CD4-positive, CD25-positive, alpha-beta regulatory T cell (primary cell): ENCODE data around the gene HOMER2. TPM values are rescaled to one million over a fixed set of nuclear protein-coding genes. Genes with fewer than 3 reads are reported as not detected.

Experiments used
- ATAC-seq, 2 donors: fragments of 150-1000 bp; cut with Tn5 transposase; one replicate each; pipeline ENCODE4 v1.10.0; 2021; ENCODE audit warnings: low read depth in 2 of 2, moderate number of reproducible peaks in 2 of 2, moderate library complexity in 1 of 2
- DNase-seq, 3 donors: peaks; one replicate each; pipeline versions ENCODE4 v3.0.0 to v3.0.0-alpha.2; 2012 to 2022; ENCODE audit warnings: mixed read lengths in 1 of 3
- H3K27ac ChIP-seq: one replicate; pipeline ENCODE4 v1.7.0; 2013; ENCODE audit warnings: mild to moderate bottlenecking, low read length; ENCODE audit not compliant: insufficient read depth, poor library complexity, severe bottlenecking
- H3K27me3 ChIP-seq: one replicate; pipeline ENCODE4 v1.7.0; 2013; ENCODE audit warnings: low read length; ENCODE audit not compliant: control insufficient read depth, insufficient read depth
- H3K36me3 ChIP-seq: one replicate; pipeline ENCODE4 v1.7.0; 2013; ENCODE audit warnings: mild to moderate bottlenecking, low read length, moderate library complexity; ENCODE audit not compliant: control insufficient read depth, insufficient read depth
- H3K4me1 ChIP-seq: 2 replicates; pipeline ENCODE4 v1.7.0; 2013; ENCODE audit warnings: mild to moderate bottlenecking, low read length; ENCODE audit not compliant: insufficient read depth, control insufficient read depth, poor library complexity, severe bottlenecking
- H3K4me3 ChIP-seq: one replicate; pipeline ENCODE4 v1.7.0; 2013; ENCODE audit warnings: low read depth, mild to moderate bottlenecking, low read length, moderate library complexity
- H3K9me3 ChIP-seq, 2 experiments: 1 replicate in 1 of 2; 2 replicates in 1 of 2; pipeline ENCODE4 v1.7.0; 2013; ENCODE audit warnings: low read length in 2 of 2, mild to moderate bottlenecking in 1 of 2, moderate library complexity in 1 of 2; ENCODE audit not compliant: control insufficient read depth in 2 of 2
- H3K27ac Mint-ChIP-seq, 3 donors: one replicate each; pipeline ENCODE4 v1.8.0; 2020 to 2022; ENCODE audit warnings: mild to moderate bottlenecking in 3 of 3, mixed read lengths in 3 of 3, moderate library complexity in 2 of 3
- H3K27me3 Mint-ChIP-seq: one replicate; pipeline ENCODE4 v1.8.0; 2022; ENCODE audit warnings: mild to moderate bottlenecking, mixed read lengths
- H3K36me3 Mint-ChIP-seq: one replicate; pipeline ENCODE4 v1.8.0; 2020; ENCODE audit warnings: mixed read lengths
- H3K4me1 Mint-ChIP-seq, 4 donors: one replicate each; pipeline ENCODE4 v1.8.0; 2020 to 2022; ENCODE audit warnings: mixed read lengths in 4 of 4, mild to moderate bottlenecking in 1 of 4
- H3K4me3 Mint-ChIP-seq, 4 donors: one replicate each; pipeline ENCODE4 v1.8.0; 2020 to 2022; ENCODE audit warnings: mild to moderate bottlenecking in 4 of 4, mixed read lengths in 4 of 4, moderate library complexity in 3 of 4
- H3K9me3 Mint-ChIP-seq, 7 donors: one replicate each; pipeline ENCODE4 v1.8.0; 2020 to 2022; ENCODE audit warnings: mixed read lengths in 7 of 7, mild to moderate bottlenecking in 3 of 7, moderate library complexity in 2 of 7
- polyA plus RNA-seq, 4 donors: library from polyadenylated mRNA; unstranded; fragments of 300-500 nt; fragmentation: Illumina TruSeq; gene quantifications; one replicate each; pipeline ENCODE4 v1.2.3, GENCODE V29; 2021
- total RNA-seq: library from RNA; stranded (reverse); gene quantifications from one replicate; pipeline ENCODE4 v1.2.3, GENCODE V29; 2022

The HOMER2 gene
- total and polyA plus RNA-seq, 5 donors from 2014 or later: 2.6 to 9.4 (median 3.4) TPM

DNA sequence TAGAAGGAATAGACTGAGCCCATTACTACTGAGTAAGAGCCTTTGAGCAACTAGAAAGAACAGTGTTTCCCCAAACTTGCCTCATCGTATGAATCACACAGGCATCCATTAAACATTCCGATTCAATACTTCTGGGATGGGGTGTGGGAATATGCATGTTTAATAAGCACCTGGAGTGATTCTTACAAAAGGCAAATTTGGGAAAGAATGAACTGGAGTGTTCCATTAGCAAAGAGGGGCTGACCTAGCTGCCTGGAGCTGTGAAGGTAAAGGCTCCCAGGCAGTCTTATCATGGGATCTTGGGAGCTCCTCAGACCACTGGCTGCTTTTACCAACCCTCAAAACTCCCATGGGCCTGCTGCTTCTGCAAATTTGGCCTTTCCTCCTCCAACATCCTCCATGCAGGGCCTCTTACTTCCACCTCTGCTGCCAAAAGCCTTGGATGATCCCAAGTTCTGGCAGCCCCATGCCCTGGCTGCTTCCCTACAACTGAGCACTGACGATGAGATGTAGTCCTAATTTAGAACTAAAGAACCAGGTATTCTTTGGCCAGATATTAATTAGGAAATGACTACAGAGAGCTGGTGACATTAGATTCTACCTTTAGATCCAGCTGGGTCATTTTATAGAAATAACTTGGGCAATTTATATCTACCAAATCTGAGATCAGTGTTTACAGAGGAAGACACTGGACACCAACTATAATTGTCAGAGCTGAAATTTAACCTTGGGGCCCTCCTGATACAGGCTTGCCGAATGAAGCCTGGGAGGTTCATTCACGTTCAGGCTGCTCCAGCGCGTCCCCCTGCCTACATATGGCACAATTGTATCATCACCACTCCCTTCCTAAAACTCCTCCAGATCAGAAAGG lies 11.2 kb upstream of the HOMER2 start:
- no peak overlapping the region for H3K4me3 ChIP-seq
- H3K36me3 Mint-ChIP-seq: peaks cover 5% of the 10 kb centered on the region
- H3K36me3 ChIP-seq: no peaks in the 10 kb centered on the region
- DNase-seq (no peak), ATAC-seq (no peak)
- H3K4me1 ChIP-seq: no peaks in the 10 kb centered on the region
- H3K27ac ChIP-seq: no peak overlapping the region
- no peak overlapping the region for H3K27ac Mint-ChIP-seq
- H3K4me3 Mint-ChIP-seq: no peak overlapping the region
- H3K27me3 Mint-ChIP-seq: no peaks in the 10 kb centered on the region
- peaks cover 0 to 2% (median 0%) of the 10 kb centered on the region in 4 donors for H3K4me1 Mint-ChIP-seq
- H3K9me3 ChIP-seq: no peaks in the 10 kb centered on the region
- H3K9me3 Mint-ChIP-seq: no peaks in the 10 kb centered on the region
- H3K27me3 ChIP-seq: no peaks in the 10 kb centered on the region

DNA sequence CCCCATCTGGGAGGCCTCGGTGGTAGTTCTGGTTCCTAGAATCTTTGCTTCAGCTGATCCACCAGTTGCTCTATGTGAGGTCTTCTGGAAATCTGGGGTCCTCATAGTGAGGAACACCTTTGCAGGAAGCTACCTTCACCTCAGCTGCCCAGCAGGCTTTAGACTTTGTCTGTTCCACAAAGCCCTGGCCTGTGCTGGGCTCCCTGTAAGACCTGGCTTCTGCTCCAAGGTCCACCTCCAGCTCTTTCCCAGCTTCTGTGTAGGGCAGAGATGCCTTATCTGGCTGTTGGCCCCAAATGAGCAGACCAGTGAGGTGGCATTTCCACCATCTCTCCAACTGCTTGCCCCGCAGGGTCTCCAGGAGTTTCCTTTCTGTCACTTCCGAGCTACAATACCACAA lies 8.2 kb upstream of the HOMER2 start:
- Histone ChIP-seq H3K4me3 (no peak overlapping the region), H3K36me3 (no peaks in the 10 kb centered on the region), H3K27me3 (no peaks in the 10 kb centered on the region), H3K27ac (no peak overlapping the region), H3K4me1 (no peaks in the 10 kb centered on the region), H3K9me3 (no peaks in the 10 kb centered on the region)
- no peaks in the 10 kb centered on the region for H3K27me3 Mint-ChIP-seq
- DNase-seq (no peak), ATAC-seq (no peak)
- H3K4me1 Mint-ChIP-seq: no peaks in the 10 kb centered on the region
- no peak overlapping the region for H3K27ac Mint-ChIP-seq
- no peak overlapping the region for H3K4me3 Mint-ChIP-seq
- no peaks in the 10 kb centered on the region for H3K9me3 Mint-ChIP-seq
- H3K36me3 Mint-ChIP-seq: peaks cover 12% of the 10 kb centered on the region

DNA sequence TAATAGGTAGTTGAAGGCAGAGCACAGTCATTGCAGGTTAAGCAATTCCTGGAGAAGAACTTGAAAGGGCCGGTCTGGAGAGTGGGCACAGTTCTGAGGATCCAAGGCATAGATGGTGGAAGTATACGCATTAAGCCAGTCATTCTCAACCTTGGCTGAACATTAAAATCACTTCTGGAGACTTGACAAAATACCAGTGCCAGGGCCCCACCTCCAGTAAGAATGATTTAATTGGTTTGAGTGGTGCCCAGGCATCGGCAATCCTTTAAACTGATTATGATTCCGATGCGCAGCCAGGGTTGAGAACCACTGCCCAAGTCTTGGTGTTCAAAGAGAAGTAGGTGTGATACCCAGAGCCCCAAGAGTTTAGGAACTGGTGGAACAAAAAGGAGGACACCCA lies 6.9 kb upstream of the HOMER2 start:
- Mint-ChIP-seq H3K36me3 (peaks cover 12% of the 10 kb centered on the region), H3K4me3 (no peak overlapping the region), H3K27me3 (peaks cover 2% of the 10 kb centered on the region), H3K27ac (no peak overlapping the region), H3K9me3 (peaks cover 0 to 1% (median 0%) of the 10 kb centered on the region in 7 donors), H3K4me1 (no peaks in the 10 kb centered on the region)
- Histone ChIP-seq H3K9me3 (no peaks in the 10 kb centered on the region), H3K4me1 (no peaks in the 10 kb centered on the region), H3K27ac (no peak overlapping the region), H3K27me3 (no peaks in the 10 kb centered on the region), H3K4me3 (no peak overlapping the region), H3K36me3 (no peaks in the 10 kb centered on the region)
- ATAC-seq (no peak), DNase-seq (no peak)

DNA sequence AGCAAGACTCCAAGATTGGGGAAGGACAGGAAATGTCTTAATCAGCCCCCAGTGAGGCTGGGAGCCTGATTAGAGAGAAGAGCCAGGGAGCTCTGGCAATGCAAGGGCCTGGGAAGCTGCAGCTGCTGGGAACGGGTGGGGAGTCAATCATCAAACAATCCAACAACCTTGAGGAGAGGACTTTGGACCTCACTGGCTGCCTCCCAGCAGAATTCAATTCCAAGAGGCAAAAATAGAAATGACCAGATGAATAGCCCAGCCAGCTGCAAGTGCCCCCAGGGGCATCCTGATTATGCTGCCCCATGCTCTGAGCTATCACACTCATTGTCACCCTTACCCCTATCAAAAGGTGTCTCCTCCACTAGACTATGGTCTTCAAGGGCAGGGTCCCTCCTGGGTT lies 6.1 kb upstream of the HOMER2 start:
- Mint-ChIP-seq H3K4me1 (no peaks in the 10 kb centered on the region), H3K27me3 (peaks cover 4% of the 10 kb centered on the region), H3K9me3 (peaks cover 0 to 2% (median 0%) of the 10 kb centered on the region in 7 donors), H3K36me3 (peaks cover 12% of the 10 kb centered on the region), H3K27ac (no peak overlapping the region), H3K4me3 (no peak overlapping the region)
- DNase-seq (no peak), ATAC-seq (no peak)
- Histone ChIP-seq H3K4me1 (no peaks in the 10 kb centered on the region), H3K27me3 (no peaks in the 10 kb centered on the region), H3K4me3 (no peak overlapping the region), H3K27ac (no peak overlapping the region), H3K9me3 (no peaks in the 10 kb centered on the region), H3K36me3 (no peaks in the 10 kb centered on the region)

DNA sequence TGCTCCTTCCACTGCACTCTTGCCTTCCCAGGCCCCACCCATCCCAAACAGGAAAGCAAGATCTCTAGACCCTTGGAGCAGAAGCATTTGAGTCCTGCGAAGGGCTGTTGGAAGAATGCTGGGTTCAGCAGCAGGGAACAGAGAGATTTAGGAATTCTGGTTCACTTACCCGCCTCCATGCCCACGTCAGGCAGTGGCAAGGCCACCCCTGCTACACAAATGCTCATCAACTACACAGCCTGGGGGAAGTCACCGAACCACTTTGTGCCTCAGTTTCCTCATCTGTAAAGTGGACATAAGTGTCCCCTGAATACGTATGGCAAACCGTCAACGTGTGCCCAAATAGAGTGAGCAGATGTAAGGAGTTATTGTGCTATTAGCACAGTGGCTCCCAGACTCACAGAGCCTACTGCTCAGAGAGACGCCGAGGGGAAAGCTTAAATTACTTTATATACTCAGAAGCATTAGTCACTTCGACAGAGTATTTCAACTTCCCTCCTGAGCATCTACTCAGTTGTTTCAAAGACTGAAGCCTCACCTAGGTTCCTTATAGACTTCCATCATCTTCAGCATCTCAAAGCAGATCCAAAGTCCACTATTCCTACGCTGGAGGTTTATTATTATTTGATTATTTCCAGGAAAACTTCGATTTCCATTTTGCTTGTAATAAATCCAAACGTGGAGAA lies 905 bp downstream of the HOMER2 start:
- Histone ChIP-seq H3K36me3 (no peaks in the 10 kb centered on the region), H3K27me3 (peaks cover 31% of the 10 kb centered on the region), H3K27ac (no peak overlapping the region), H3K4me1 (peaks cover 9% of the 10 kb centered on the region), H3K4me3 (no peak overlapping the region), H3K9me3 (no peaks in the 10 kb centered on the region)
- no peak for ATAC-seq
- Mint-ChIP-seq H3K27me3 (peaks cover 12% of the 10 kb centered on the region), H3K36me3 (no peaks in the 10 kb centered on the region), H3K4me3 (peak overlapping the region; percentile 57 to 90 (median 77)), H3K27ac (no peak overlapping the region), H3K4me1 (peaks cover 0 to 6% (median 3%) of the 10 kb centered on the region in 4 donors), H3K9me3 (peaks cover 0 to 6% (median 0%) of the 10 kb centered on the region in 7 donors)
- DNase-seq: peak in 1 of 3 donors; percentile 5

DNA sequence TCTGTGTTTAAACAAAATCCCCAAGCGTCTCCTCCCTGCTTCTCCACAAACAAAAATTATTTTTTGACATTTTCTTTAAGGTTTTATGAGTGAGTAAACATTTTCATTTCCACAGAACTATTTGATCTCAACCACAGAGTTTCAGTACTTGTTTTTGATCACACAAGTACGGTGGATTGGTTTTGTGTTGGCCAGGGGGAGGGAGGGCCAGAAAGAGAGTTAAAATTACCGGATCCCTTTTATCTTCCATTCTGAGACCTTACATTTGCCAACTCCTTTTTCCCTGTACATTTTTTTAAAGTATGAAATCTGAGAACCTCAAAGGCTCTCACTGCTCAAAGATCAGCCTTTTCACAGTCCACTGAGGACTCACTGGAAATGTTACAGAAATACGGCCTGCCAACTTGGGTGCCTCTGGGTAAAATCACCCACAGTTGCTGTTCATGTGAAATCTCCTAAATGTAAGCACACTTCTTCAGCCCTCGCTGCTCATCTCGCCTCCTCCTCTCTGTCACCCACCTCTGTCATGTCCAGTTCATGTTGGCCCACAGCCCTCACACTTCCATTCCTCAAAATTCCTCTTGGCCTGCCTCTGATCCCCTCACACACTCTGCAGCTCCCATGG lies 1.7 kb downstream of the HOMER2 start:
- no peak overlapping the region for H3K4me3 ChIP-seq
- no peaks in the 10 kb centered on the region for H3K36me3 ChIP-seq
- no peak overlapping the region for H3K27ac ChIP-seq
- ATAC-seq (no peak), DNase-seq (peak in 1 of 3 donors; percentile 27)
- no peak overlapping the region for H3K27ac Mint-ChIP-seq
- H3K9me3 ChIP-seq: no peaks in the 10 kb centered on the region
- peaks cover 0 to 6% (median 0%) of the 10 kb centered on the region in 7 donors for H3K9me3 Mint-ChIP-seq
- peaks cover 33% of the 10 kb centered on the region for H3K27me3 ChIP-seq
- peaks cover 0 to 6% (median 3%) of the 10 kb centered on the region in 4 donors for H3K4me1 Mint-ChIP-seq
- peaks cover 9% of the 10 kb centered on the region for H3K4me1 ChIP-seq
- no peak overlapping the region for H3K4me3 Mint-ChIP-seq
- H3K27me3 Mint-ChIP-seq: peaks cover 19% of the 10 kb centered on the region
- no peaks in the 10 kb centered on the region for H3K36me3 Mint-ChIP-seq

DNA sequence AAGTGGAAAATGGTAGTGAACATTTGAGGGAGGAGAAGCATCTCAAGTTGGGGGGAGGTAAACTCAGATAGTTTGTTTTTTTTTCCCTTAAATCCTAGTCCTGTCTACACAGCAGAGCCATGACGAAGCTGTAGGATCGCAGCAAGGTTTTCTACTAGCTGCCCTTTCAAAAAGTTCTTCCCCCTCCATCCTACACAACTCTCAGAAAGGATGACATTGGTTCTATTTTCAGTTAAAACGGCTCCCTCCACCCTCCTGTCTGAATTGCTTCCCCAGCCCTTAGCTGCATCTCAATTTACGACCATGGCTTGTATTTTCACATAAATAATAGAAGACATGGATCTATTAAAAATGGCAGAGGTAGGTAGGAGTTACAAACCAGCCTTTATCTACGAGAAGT lies 2.2 kb downstream of the HOMER2 start:
- Histone ChIP-seq H3K4me1 (peaks cover 9% of the 10 kb centered on the region), H3K27ac (no peak overlapping the region), H3K4me3 (no peak overlapping the region), H3K36me3 (no peaks in the 10 kb centered on the region), H3K9me3 (no peaks in the 10 kb centered on the region), H3K27me3 (peaks cover 33% of the 10 kb centered on the region)
- Mint-ChIP-seq H3K27me3 (peaks cover 19% of the 10 kb centered on the region), H3K36me3 (no peaks in the 10 kb centered on the region), H3K4me3 (no peak overlapping the region), H3K4me1 (peaks cover 0 to 6% (median 3%) of the 10 kb centered on the region in 4 donors), H3K9me3 (peaks cover 0 to 6% (median 0%) of the 10 kb centered on the region in 7 donors), H3K27ac (no peak overlapping the region)
- no peak for ATAC-seq
- DNase-seq: no peak
